Osteoblast (primary cell): ENCODE results near the gene PARP15. TPM values are rescaled to one million over a fixed set of nuclear protein-coding genes. Genes with fewer than 3 reads are reported as not detected.

Experiments used
- DNase-seq: peaks from one replicate; pipeline ENCODE4 v3.0.0; 2011; ENCODE audit warnings: low spot score, mixed read lengths; ENCODE audit not compliant: insufficient read length; ENCODE audit errors: missing footprints
- H2AFZ ChIP-seq: 2 replicates; pipeline ENCODE4 v1.6.0; 2011; ENCODE audit warnings: mild to moderate bottlenecking, low read length
- H3K27ac ChIP-seq: 2 replicates; pipeline ENCODE4 v1.5.1; 2011; ENCODE audit warnings: mild to moderate bottlenecking, low read depth, low read length, moderate library complexity
- H3K27me3 ChIP-seq: 2 replicates; pipeline ENCODE4 v1.6.0; 2012; ENCODE audit warnings: mild to moderate bottlenecking, control low read depth, inconsistent platforms, low read length, moderate library complexity; ENCODE audit not compliant: insufficient read depth
- H3K36me3 ChIP-seq: 2 replicates; pipeline ENCODE4 v1.5.1; 2011; ENCODE audit warnings: mild to moderate bottlenecking, low read length, control low read depth, moderate library complexity; ENCODE audit not compliant: insufficient read depth
- H3K4me1 ChIP-seq: 2 replicates; pipeline ENCODE4 v1.5.1; 2011; ENCODE audit warnings: mild to moderate bottlenecking, low read length, control low read depth, moderate library complexity; ENCODE audit not compliant: insufficient read depth
- H3K4me2 ChIP-seq: 2 replicates; pipeline ENCODE4 v1.6.0; 2011; ENCODE audit warnings: mild to moderate bottlenecking, low read length; ENCODE audit not compliant: insufficient read depth
- H3K4me3 ChIP-seq: fragments of 200-600 bp; sonication (generic); 3 replicates; pipeline ENCODE4 v1.5.1; 2012; ENCODE audit warnings: mild to moderate bottlenecking, low read length, inconsistent platforms; ENCODE audit not compliant: insufficient read depth
- H3K79me2 ChIP-seq: 2 replicates; pipeline ENCODE4 v1.6.0; 2012; ENCODE audit warnings: mild to moderate bottlenecking, low read length, control low read depth, inconsistent platforms; ENCODE audit not compliant: insufficient read depth
- H3K9me3 ChIP-seq: 2 replicates; pipeline ENCODE4 v1.5.1; 2011; ENCODE audit warnings: low read depth, low read length, control low read depth
- H4K20me1 ChIP-seq: 2 replicates; pipeline ENCODE4 v1.6.0; 2012; ENCODE audit warnings: mild to moderate bottlenecking, low read length, control low read depth; ENCODE audit not compliant: insufficient read depth
- CTCF ChIP-seq: IDR thresholded peaks from 2 replicates; pipeline ENCODE4 v1.5.1; 2011; ENCODE audit warnings: mild to moderate bottlenecking, low read depth, low read length, moderate library complexity; ENCODE audit errors: extremely low read depth
- total RNA-seq: library from RNA; depleted of rRNA; stranded (reverse); fragments of >200 nt; gene quantifications from 2 replicates; pipeline ENCODE4 v1.2.3, GENCODE V29; 2012

PARP15 gene
- total RNA-seq, 1 donor: 3.6 TPM

- no peak for DNase-seq
- Histone ChIP-seq H3K27ac (no peak overlapping the region), H3K4me1 (no peaks in the 10 kb centered on the region), H3K36me3 (peaks cover 15% of the 10 kb centered on the region), H3K27me3 (no peaks in the 10 kb centered on the region), H4K20me1 (no peaks in the 10 kb centered on the region), H3K79me2 (no peaks in the 10 kb centered on the region), H3K4me3 (no peak overlapping the region), H3K4me2 (no peak overlapping the region), H2AFZ (no peak overlapping the region), H3K9me3 (no peaks in the 10 kb centered on the region)
- TF ChIP-seq CTCF: no peak
Observed at GRCh38 chr3:122548076-122548475, 29.4 kb upstream of the PARP15 start.

DNA sequence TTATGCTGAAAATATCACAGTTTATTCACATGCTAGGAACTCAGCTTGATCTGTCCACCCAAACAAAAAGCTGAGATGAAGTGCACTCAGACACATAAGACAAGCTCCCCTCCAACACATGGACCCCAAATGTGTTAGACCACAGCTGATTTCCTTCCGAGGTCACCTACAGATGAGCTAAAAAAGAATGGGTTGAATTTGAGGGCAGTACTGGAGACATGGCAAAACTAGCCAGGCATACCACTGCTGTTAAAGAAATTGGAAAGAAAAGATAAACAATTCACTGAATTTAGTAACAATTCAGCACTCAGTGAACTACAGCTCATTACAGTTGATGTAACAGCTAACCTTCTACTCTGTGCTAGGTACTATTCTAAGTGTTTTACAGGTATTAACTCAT lies 28.8 kb upstream of the PARP15 start:
- H3K4me3 ChIP-seq: no peak overlapping the region
- no peak for TF ChIP-seq CTCF
- H3K9me3 ChIP-seq: no peaks in the 10 kb centered on the region
- peaks cover 15% of the 10 kb centered on the region for H3K36me3 ChIP-seq
- no peaks in the 10 kb centered on the region for H4K20me1 ChIP-seq
- DNase-seq: no peak
- no peak overlapping the region for H3K4me2 ChIP-seq
- H2AFZ ChIP-seq: no peak overlapping the region
- no peaks in the 10 kb centered on the region for H3K27me3 ChIP-seq
- H3K27ac ChIP-seq: no peak overlapping the region
- no peaks in the 10 kb centered on the region for H3K4me1 ChIP-seq
- no peaks in the 10 kb centered on the region for H3K79me2 ChIP-seq

GRCh38 chr3:122553171-122553570 lies 24.3 kb upstream of the PARP15 start:
- no peaks in the 10 kb centered on the region for H3K9me3 ChIP-seq
- no peaks in the 10 kb centered on the region for H3K79me2 ChIP-seq
- no peaks in the 10 kb centered on the region for H3K4me1 ChIP-seq
- no peak overlapping the region for H3K4me2 ChIP-seq
- TF ChIP-seq CTCF: no peak
- no peak overlapping the region for H3K4me3 ChIP-seq
- no peak overlapping the region for H3K27ac ChIP-seq
- no peaks in the 10 kb centered on the region for H4K20me1 ChIP-seq
- DNase-seq: no peak
- H3K27me3 ChIP-seq: no peaks in the 10 kb centered on the region
- peaks cover 23% of the 10 kb centered on the region for H3K36me3 ChIP-seq
- H2AFZ ChIP-seq: no peak overlapping the region

DNA sequence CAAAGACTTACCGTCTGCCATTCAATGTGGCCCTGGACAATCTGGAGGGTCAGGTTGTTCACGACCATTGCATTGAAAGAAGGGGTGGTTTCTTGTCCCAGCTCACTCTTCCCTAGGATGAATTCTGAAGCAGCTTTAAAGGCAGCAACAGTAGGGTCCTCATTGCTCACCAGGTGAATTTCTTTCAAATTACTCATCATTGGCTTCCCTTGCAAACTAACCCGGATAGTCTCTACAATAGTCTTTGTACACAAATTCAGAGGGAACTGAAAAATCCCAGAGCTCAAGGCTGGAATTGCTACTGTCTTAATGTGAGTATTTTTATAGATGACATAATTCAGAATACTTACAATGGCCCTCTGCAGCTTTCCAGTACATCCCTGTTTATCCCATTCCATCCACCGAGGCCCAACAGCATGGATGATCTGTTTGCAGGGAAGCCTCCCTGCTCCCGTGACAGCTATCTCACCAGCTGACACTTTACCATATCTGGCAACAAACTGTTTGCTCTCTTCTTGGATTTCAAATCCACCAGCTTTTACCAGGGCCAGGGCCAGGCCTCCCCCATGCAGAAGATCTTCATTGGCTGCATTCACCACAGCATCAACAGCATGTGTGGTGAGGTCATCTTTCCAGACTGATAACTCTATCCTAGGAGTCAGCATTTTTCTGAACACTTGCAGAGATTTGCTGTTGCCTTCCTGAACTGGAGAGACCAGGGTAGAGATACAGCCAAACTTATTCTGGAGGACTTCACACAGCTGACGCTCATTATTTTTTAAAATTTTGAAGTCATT lies 22.0 kb upstream of the PARP15 start:
- H3K9me3 ChIP-seq: no peaks in the 10 kb centered on the region
- H3K4me1 ChIP-seq: no peaks in the 10 kb centered on the region
- no peak overlapping the region for H3K27ac ChIP-seq
- no peaks in the 10 kb centered on the region for H3K79me2 ChIP-seq
- H3K36me3 ChIP-seq: peaks cover 22% of the 10 kb centered on the region
- H2AFZ ChIP-seq: no peak overlapping the region
- H4K20me1 ChIP-seq: no peaks in the 10 kb centered on the region
- TF ChIP-seq CTCF: no peak
- H3K27me3 ChIP-seq: no peaks in the 10 kb centered on the region
- H3K4me3 ChIP-seq: no peak overlapping the region
- no peak for DNase-seq
- no peak overlapping the region for H3K4me2 ChIP-seq
